Subcutaneous abdominal adipose tissue (tissue), 5 donors: Measurements from ENCODE around the gene XPC.

ENCODE experiments used
- H3K27ac ChIP-seq: one replicate; pipeline ENCODE4 v1.7.0; 2013; ENCODE audit warnings: low read depth, mild to moderate bottlenecking, inconsistent platforms, low read length, moderate library complexity
- H3K27me3 ChIP-seq, 5 donors: one replicate each; pipeline ENCODE4 v1.7.0; 2013; ENCODE audit warnings: low read length in 5 of 5, inconsistent platforms in 1 of 5; ENCODE audit not compliant: control insufficient read depth in 5 of 5, insufficient read depth in 4 of 5
- H3K36me3 ChIP-seq, 5 donors: one replicate each; pipeline ENCODE4 v1.7.0; 2013; ENCODE audit warnings: low read length in 5 of 5; ENCODE audit not compliant: control insufficient read depth in 5 of 5, insufficient read depth in 5 of 5
- H3K4me1 ChIP-seq, 5 donors: one replicate each; pipeline ENCODE4 v1.7.0; 2013; ENCODE audit warnings: low read length in 5 of 5, mild to moderate bottlenecking in 3 of 5, moderate library complexity in 1 of 5; ENCODE audit not compliant: control insufficient read depth in 5 of 5, insufficient read depth in 5 of 5
- H3K4me3 ChIP-seq, 5 donors: one replicate each; pipeline ENCODE4 v1.7.0; 2013; ENCODE audit warnings: low read length in 5 of 5, low read depth in 1 of 5
- H3K9ac ChIP-seq, 5 donors: one replicate each; pipeline ENCODE4 v1.7.0; 2013; ENCODE audit warnings: low read length in 5 of 5, mild to moderate bottlenecking in 4 of 5, moderate library complexity in 3 of 5
- H3K9me3 ChIP-seq, 5 donors: one replicate each; pipeline ENCODE4 v1.7.0; 2013; ENCODE audit warnings: low read length in 5 of 5; ENCODE audit not compliant: control insufficient read depth in 5 of 5
- donor health status: healthy.
- donor health status: healthy.
- donor health status: healthy.
- donor health status: healthy.
- donor health status: healthy.

Gene XPC

GRCh38 chr3:14220933-14221332, 42.5 kb upstream of the XPC start:
- H3K9ac ChIP-seq: no peak overlapping the region
- no peaks in the 10 kb centered on the region for H3K36me3 ChIP-seq
- H3K27ac ChIP-seq: no peak overlapping the region
- peaks cover 5 to 14% (median 8%) of the 10 kb centered on the region in 5 donors for H3K9me3 ChIP-seq
- no peak overlapping the region for H3K4me3 ChIP-seq
- peaks cover 0 to 3% (median 0%) of the 10 kb centered on the region in 5 donors for H3K27me3 ChIP-seq
- H3K4me1 ChIP-seq: peaks cover 0 to 7% (median 0%) of the 10 kb centered on the region in 5 donors

GRCh38 chr3:14218355-14218754, 40.0 kb upstream of the XPC start:
- Histone ChIP-seq H3K9ac (no peak overlapping the region), H3K4me1 (peaks cover 0 to 5% (median 0%) of the 10 kb centered on the region in 5 donors), H3K9me3 (peaks cover 5 to 14% (median 8%) of the 10 kb centered on the region in 5 donors), H3K36me3 (no peaks in the 10 kb centered on the region), H3K4me3 (no peak overlapping the region), H3K27me3 (peaks cover 0 to 2% (median 0%) of the 10 kb centered on the region in 5 donors), H3K27ac (no peak overlapping the region)

GRCh38 chr3:14216257-14217048, 38.1 kb upstream of the XPC start:
- Histone ChIP-seq H3K36me3 (no peaks in the 10 kb centered on the region), H3K27ac (no peak overlapping the region), H3K27me3 (peaks cover 0 to 3% (median 0%) of the 10 kb centered on the region in 5 donors), H3K4me1 (peaks cover 0 to 5% (median 0%) of the 10 kb centered on the region in 5 donors), H3K9ac (peak overlapping the region in 1 of 5 donors; percentile 11), H3K9me3 (peaks cover 0 to 7% (median 1%) of the 10 kb centered on the region in 5 donors), H3K4me3 (peak overlapping the region; percentile 14 to 49 (median 40))

GRCh38 chr3:14214764-14215163, 36.4 kb upstream of the XPC start:
- Histone ChIP-seq H3K9me3 (no peaks in the 10 kb centered on the region), H3K27me3 (peaks cover 0 to 3% (median 0%) of the 10 kb centered on the region in 5 donors), H3K9ac (no peak overlapping the region), H3K4me3 (no peak overlapping the region), H3K36me3 (no peaks in the 10 kb centered on the region), H3K27ac (no peak overlapping the region), H3K4me1 (peaks cover 0 to 5% (median 0%) of the 10 kb centered on the region in 5 donors)

GRCh38 chr3:14213066-14213774, 34.8 kb upstream of the XPC start:
- H3K4me1 ChIP-seq: peaks cover 0 to 5% (median 2%) of the 10 kb centered on the region in 5 donors
- no peaks in the 10 kb centered on the region for H3K9me3 ChIP-seq
- no peak overlapping the region for H3K27ac ChIP-seq
- H3K36me3 ChIP-seq: no peaks in the 10 kb centered on the region
- H3K4me3 ChIP-seq: no peak overlapping the region
- H3K27me3 ChIP-seq: peaks cover 0 to 3% (median 0%) of the 10 kb centered on the region in 5 donors
- no peak overlapping the region for H3K9ac ChIP-seq

GRCh38 chr3:14212032-14212431, 33.6 kb upstream of the XPC start:
- Histone ChIP-seq H3K27me3 (peaks cover 0 to 3% (median 0%) of the 10 kb centered on the region in 5 donors), H3K36me3 (no peaks in the 10 kb centered on the region), H3K27ac (no peak overlapping the region), H3K4me1 (peaks cover 0 to 5% (median 2%) of the 10 kb centered on the region in 5 donors), H3K9ac (no peak overlapping the region), H3K4me3 (no peak overlapping the region), H3K9me3 (no peaks in the 10 kb centered on the region)

GRCh38 chr3:14211621-14212020, 33.2 kb upstream of the XPC start:
- Histone ChIP-seq H3K27ac (no peak overlapping the region), H3K27me3 (peaks cover 0 to 3% (median 0%) of the 10 kb centered on the region in 5 donors), H3K36me3 (no peaks in the 10 kb centered on the region), H3K4me3 (no peak overlapping the region), H3K4me1 (peaks cover 0 to 4% (median 1%) of the 10 kb centered on the region in 5 donors), H3K9ac (no peak overlapping the region), H3K9me3 (no peaks in the 10 kb centered on the region)

- Histone ChIP-seq H3K9ac (no peak overlapping the region), H3K9me3 (no peaks in the 10 kb centered on the region), H3K36me3 (no peaks in the 10 kb centered on the region), H3K4me1 (peaks cover 0 to 4% (median 0%) of the 10 kb centered on the region in 5 donors), H3K4me3 (no peak overlapping the region), H3K27ac (no peak overlapping the region), H3K27me3 (peaks cover 0 to 3% (median 0%) of the 10 kb centered on the region in 5 donors)
Measured at GRCh38 chr3:14210843-14211594, 32.6 kb upstream of the XPC start.

GRCh38 chr3:14210290-14210688, 31.9 kb upstream of the XPC start:
- H3K27me3 ChIP-seq: peaks cover 0 to 3% (median 0%) of the 10 kb centered on the region in 5 donors
- no peak overlapping the region for H3K9ac ChIP-seq
- no peaks in the 10 kb centered on the region for H3K36me3 ChIP-seq
- H3K27ac ChIP-seq: no peak overlapping the region
- peaks cover 0 to 4% (median 0%) of the 10 kb centered on the region in 5 donors for H3K4me1 ChIP-seq
- no peaks in the 10 kb centered on the region for H3K9me3 ChIP-seq
- no peak overlapping the region for H3K4me3 ChIP-seq
